Measurements from ENCODE around the gene PPIH.

GRCh38 chr1:42692461-42692860 is 34.2 kb downstream of the PPIH start:
- TF ChIP-seq CTCF (tag by site-specific recombination; IDR thresholded peaks at IDR 0.05): no peak
- TF ChIP-seq, protein P1, sequence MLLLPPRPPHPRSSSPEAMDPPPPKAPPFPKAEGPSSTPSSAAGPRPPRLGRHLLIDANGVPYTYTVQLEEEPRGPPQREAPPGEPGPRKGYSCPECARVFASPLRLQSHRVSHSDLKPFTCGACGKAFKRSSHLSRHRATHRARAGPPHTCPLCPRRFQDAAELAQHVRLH (tag by site-specific recombination; IDR thresholded peaks at IDR 0.05): no peak
- no peak for TF ChIP-seq PBX3 (CRISPR knock-in tag; IDR thresholded peaks at IDR 0.05)
- TF ChIP-seq ZNF514 (tag by site-specific recombination; IDR thresholded peaks at IDR 0.05): no peak
- TF ChIP-seq ZNF654 (tag by site-specific recombination; IDR thresholded peaks at IDR 0.05; ENCODE audit: low read depth): no peak
- TF ChIP-seq WT1 (tag by site-specific recombination; IDR thresholded peaks at IDR 0.05): no peak
- TF ChIP-seq ZNF24 (tag by site-specific recombination; IDR thresholded peaks at IDR 0.05): no peak
- TF ChIP-seq, protein P2, sequence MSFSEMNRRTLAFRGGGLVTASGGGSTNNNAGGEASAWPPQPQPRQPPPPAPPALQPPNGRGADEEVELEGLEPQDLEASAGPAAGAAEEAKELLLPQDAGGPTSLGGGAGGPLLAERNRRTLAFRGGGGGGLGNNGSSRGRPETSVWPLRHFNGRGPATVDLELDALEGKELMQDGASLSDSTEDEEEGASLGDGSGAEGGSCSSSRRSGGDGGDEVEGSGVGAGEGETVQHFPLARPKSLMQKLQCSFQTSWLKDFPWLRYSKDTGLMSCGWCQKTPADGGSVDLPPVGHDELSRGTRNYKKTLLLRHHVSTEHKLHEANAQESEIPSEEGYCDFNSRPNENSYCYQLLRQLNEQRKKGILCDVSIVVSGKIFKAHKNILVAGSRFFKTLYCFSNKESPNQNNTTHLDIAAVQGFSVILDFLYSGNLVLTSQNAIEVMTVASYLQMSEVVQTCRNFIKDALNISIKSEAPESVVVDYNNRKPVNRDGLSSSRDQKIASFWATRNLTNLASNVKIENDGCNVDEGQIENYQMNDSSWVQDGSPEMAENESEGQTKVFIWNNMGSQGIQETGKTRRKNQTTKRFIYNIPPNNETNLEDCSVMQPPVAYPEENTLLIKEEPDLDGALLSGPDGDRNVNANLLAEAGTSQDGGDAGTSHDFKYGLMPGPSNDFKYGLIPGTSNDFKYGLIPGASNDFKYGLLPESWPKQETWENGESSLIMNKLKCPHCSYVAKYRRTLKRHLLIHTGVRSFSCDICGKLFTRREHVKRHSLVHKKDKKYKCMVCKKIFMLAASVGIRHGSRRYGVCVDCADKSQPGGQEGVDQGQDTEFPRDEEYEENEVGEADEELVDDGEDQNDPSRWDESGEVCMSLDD (tag by site-specific recombination; IDR thresholded peaks at IDR 0.05): no peak
